Measurements from ENCODE around the gene FBXL5.

- TF ChIP-seq CTCF (conservative IDR thresholded peaks at IDR 0.05; ENCODE audit: low read length) (no peak), EZH2phosphoT487 (IDR thresholded peaks at IDR 0.05; ENCODE audit: borderline replicate concordance, low read depth, low read length) (no peak)
These were observed 62.4 kb downstream of the FBXL5 start for GRCh38 chr4:15592799-15593198.
